SU-DHL-6 (cell line): ENCODE results near the gene HIVEP3.

Source experiments
- H2AFZ ChIP-seq: fragments of 200-600 bp; sonication (generic); 2 replicates; pipeline ENCODE4 v1.6.1; 2014; ENCODE audit warnings: low read depth, mild to moderate bottlenecking, moderate library complexity, mixed read lengths, antibody characterized with exemption, low read length; ENCODE audit not compliant: severe bottlenecking
- H3F3A ChIP-seq: fragments of 200-600 bp; shearing (Covaris generic); 2 replicates; pipeline ENCODE4 v1.6.0; 2016; ENCODE audit warnings: antibody characterized with exemption, mild to moderate bottlenecking; ENCODE audit not compliant: insufficient read depth
- H3K27ac ChIP-seq: fragments of 200-600 bp; sonication (generic); 2 replicates; pipeline ENCODE4 v1.5.1; 2016; ENCODE audit warnings: low read depth, mild to moderate bottlenecking, low read length, moderate library complexity, mixed read lengths
- H3K27me3 ChIP-seq: fragments of 200-600 bp; sonication (generic), shearing (Covaris generic); 2 replicates; pipeline ENCODE4 v1.6.0; 2014; ENCODE audit warnings: mild to moderate bottlenecking, low read length
- H3K36me3 ChIP-seq: fragments of 200-600 bp; sonication (generic); 2 replicates; pipeline ENCODE4 v1.6.1; 2014; ENCODE audit warnings: mild to moderate bottlenecking, low read length, mixed read lengths
- H3K4me2 ChIP-seq: fragments of 300-600, 200-600 bp; shearing (Covaris generic), sonication (generic); 2 replicates; pipeline ENCODE4 v1.6.0; 2014; ENCODE audit warnings: low read length, low read depth, mild to moderate bottlenecking; ENCODE audit not compliant: poor library complexity, severe bottlenecking
- H3K4me3 ChIP-seq: fragments of 200-600 bp; sonication (generic); 2 replicates; pipeline ENCODE4 v1.5.1; 2014; ENCODE audit warnings: antibody characterized with exemption, low read length, mild to moderate bottlenecking, mixed read lengths; ENCODE audit not compliant: insufficient read depth, poor library complexity, severe bottlenecking
- H3K79me2 ChIP-seq: fragments of 200-600 bp; sonication (generic); 2 replicates; pipeline ENCODE4 v1.6.1; 2014; ENCODE audit warnings: mild to moderate bottlenecking, low read length, moderate library complexity; ENCODE audit not compliant: insufficient read depth
- H3K9ac ChIP-seq: fragments of 200-600 bp; sonication (generic); 2 replicates; pipeline ENCODE4 v1.7.0; 2014; ENCODE audit warnings: mild to moderate bottlenecking, low read length
- H3K9me2 ChIP-seq: fragments of 200-600 bp; sonication (generic); replicated peaks from 2 replicates; pipeline ENCODE4 v1.6.1; 2014; ENCODE audit warnings: low read length; ENCODE audit not compliant: insufficient read depth
- H3K9me3 ChIP-seq: fragments of 200-600 bp; sonication (generic); 2 replicates; pipeline ENCODE4 v1.6.1; 2014; ENCODE audit warnings: low read length, mixed read lengths; ENCODE audit not compliant: insufficient read depth
- H4K20me1 ChIP-seq: fragments of 200-600 bp; sonication (generic); 2 replicates; pipeline ENCODE4 v1.6.1; 2014; ENCODE audit warnings: low read depth, mild to moderate bottlenecking, antibody characterized with exemption, low read length, moderate library complexity, mixed read lengths
- EZH2phosphoT487 ChIP-seq: fragments of 200-600 bp; sonication (generic), shearing (Covaris generic); conservative IDR thresholded peaks from 2 replicates; pipeline ENCODE4 v1.6.1; 2018; ENCODE audit warnings: mild to moderate bottlenecking, antibody characterized with exemption, low read length, moderate library complexity, mixed read lengths
- TF ChIP-seq, protein P1 (sequence below): fragments of 200-600 bp; sonication (generic); IDR thresholded peaks from one replicate; pipeline ENCODE4 v1.5.1; 2017; ENCODE audit warnings: antibody characterized with exemption, mild to moderate bottlenecking, low read length, moderate library complexity; ENCODE audit not compliant: insufficient read depth, poor library complexity, severe bottlenecking

HIVEP3 gene

DNA sequence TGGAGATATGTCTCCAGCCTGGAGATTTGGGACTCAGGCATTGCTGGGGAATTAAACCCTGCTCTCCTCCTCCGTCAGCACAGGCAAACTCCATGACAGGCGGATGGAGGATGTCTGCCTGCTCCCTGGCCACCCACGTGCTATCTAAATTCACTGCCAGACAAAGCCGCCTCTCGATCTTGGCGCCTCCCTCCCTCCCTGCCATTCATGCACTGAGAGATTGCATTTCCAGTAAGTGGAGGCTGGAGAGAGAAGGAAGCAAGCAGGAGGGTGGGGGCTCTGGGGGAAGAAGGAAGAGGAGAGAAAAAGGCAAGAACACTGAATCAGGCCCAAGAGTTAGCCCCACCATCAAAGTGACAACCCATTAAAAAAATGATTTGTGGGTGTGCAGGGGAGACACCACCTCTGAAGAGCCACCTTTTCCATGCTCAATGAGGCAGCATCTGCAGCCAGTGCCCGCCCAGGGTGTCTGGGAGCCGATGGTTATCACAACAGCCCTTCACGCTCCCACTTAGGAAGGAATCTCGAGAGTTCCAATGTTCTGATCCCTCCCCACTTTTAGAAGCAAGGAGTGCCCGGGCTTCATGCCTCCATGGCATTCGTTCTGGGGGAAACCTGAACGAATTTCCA is 183.0 kb downstream of the HIVEP3 start:
- Histone ChIP-seq H3K4me2 (no peak overlapping the region), H3K36me3 (no peaks in the 10 kb centered on the region), H3K4me3 (no peak overlapping the region), H3K79me2 (no peaks in the 10 kb centered on the region), H2AFZ (no peak overlapping the region), H3K9me2 (no peaks in the 10 kb centered on the region), H4K20me1 (no peaks in the 10 kb centered on the region), H3F3A (no peaks in the 10 kb centered on the region), H3K27me3 (no peaks in the 10 kb centered on the region), H3K27ac (no peak overlapping the region), H3K9ac (no peak overlapping the region), H3K9me3 (no peaks in the 10 kb centered on the region)
- TF ChIP-seq EZH2phosphoT487 = no peak
- TF ChIP-seq, protein P1, sequence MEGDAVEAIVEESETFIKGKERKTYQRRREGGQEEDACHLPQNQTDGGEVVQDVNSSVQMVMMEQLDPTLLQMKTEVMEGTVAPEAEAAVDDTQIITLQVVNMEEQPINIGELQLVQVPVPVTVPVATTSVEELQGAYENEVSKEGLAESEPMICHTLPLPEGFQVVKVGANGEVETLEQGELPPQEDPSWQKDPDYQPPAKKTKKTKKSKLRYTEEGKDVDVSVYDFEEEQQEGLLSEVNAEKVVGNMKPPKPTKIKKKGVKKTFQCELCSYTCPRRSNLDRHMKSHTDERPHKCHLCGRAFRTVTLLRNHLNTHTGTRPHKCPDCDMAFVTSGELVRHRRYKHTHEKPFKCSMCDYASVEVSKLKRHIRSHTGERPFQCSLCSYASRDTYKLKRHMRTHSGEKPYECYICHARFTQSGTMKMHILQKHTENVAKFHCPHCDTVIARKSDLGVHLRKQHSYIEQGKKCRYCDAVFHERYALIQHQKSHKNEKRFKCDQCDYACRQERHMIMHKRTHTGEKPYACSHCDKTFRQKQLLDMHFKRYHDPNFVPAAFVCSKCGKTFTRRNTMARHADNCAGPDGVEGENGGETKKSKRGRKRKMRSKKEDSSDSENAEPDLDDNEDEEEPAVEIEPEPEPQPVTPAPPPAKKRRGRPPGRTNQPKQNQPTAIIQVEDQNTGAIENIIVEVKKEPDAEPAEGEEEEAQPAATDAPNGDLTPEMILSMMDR = no peak

DNA sequence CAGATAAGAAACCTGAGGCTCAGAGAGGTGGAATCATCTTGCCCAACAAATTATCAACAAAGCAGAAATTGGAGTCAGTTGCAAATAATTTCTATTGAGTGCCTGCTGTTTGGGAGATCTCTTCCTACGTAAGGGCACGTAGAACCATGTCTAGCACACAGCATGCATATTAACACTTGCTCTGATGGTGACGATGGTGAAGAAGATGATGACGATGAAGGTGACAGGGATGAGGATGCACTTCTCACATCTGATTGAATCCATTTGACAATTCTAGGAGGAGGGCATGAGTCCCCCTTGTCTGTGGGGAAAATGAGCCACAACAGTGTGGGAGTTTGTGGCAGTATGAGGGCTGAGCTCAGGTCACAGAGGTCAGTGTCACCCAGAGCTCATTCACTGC is 183.6 kb downstream of the HIVEP3 start:
- H3K79me2 ChIP-seq = no peaks in the 10 kb centered on the region
- H4K20me1 ChIP-seq = no peaks in the 10 kb centered on the region
- no peaks in the 10 kb centered on the region for H3K9me3 ChIP-seq
- no peaks in the 10 kb centered on the region for H3K36me3 ChIP-seq
- no peak overlapping the region for H3K9ac ChIP-seq
- H3K27me3 ChIP-seq = no peaks in the 10 kb centered on the region
- no peaks in the 10 kb centered on the region for H3F3A ChIP-seq
- no peak overlapping the region for H3K27ac ChIP-seq
- H3K4me2 ChIP-seq = no peak overlapping the region
- no peak for TF ChIP-seq EZH2phosphoT487
- TF ChIP-seq, protein P1 = no peak
- no peak overlapping the region for H2AFZ ChIP-seq
- no peaks in the 10 kb centered on the region for H3K9me2 ChIP-seq
- H3K4me3 ChIP-seq = no peak overlapping the region

DNA sequence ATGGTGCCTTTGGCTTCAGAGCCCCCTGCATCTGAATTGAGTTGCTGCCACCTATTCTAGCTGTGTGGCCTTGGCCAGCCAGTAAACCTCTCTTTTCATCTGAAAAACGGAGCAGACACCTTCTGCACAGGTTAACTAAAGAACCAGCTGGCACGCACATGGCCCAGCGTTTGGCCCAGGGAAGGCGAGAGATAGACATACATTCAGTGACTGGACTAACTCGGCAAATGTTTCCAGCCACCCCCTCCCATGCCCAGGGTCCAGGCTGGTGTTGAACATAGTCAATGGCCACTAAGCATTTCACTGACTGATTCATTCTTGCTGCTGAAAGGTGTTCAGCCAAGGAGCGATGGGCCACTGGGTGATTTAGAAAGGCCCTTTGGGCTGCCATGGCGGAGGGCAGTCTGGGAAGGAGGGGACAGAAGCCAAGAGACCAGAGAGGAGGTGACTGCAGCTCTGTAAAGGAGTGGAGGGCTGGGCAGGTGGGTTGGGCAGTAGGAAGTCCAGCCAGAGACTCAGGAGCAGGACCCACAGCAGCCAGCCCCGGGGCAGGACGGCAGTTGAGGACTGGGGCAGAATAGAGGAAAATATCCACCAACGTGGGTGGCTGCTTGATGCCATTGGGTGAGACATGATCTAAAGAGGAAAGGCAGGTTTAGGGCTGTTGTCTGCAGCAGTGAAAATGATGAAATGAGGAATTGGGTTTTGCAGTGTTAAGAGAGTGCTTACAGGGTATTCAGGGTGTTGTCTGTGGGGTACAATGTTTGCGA is 184.3 kb downstream of the HIVEP3 start:
- Histone ChIP-seq H3K4me3 (no peak overlapping the region), H4K20me1 (no peaks in the 10 kb centered on the region), H3K27ac (no peak overlapping the region), H3K9ac (no peak overlapping the region), H2AFZ (no peak overlapping the region), H3K27me3 (no peaks in the 10 kb centered on the region), H3K9me2 (no peaks in the 10 kb centered on the region), H3F3A (no peaks in the 10 kb centered on the region), H3K9me3 (no peaks in the 10 kb centered on the region), H3K36me3 (no peaks in the 10 kb centered on the region), H3K79me2 (no peaks in the 10 kb centered on the region), H3K4me2 (no peak overlapping the region)
- no peak for TF ChIP-seq EZH2phosphoT487
- TF ChIP-seq, protein P1 = no peak
